ENCODE data around the gene MOSPD2. TPM values are rescaled to one million over a fixed set of nuclear protein-coding genes. Genes with fewer than 3 reads are reported as not detected.

Gene MOSPD2
- total RNA-seq, 1 donor from 2014 or later = 19.7 TPM

DNA sequence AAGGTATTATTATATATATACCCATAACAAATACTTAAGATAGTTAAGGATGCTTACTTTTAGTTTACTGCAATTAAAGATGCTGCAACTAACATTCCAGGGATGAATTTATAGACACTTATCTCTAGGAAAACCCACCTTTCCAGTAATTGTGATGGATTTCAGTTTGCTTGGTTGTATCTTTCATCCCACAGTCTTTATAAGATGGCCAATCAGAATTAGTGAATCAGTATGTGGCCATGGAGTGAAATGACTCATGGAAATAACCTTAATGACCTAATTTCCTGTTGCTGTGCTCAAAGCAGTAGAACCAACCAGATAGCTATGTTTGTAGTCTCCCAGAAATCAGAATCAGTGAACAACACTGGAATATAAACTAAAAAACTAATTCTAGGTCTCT lies 26.4 kb downstream of the MOSPD2 start:
- Mint-ChIP-seq H3K9me3 (peaks cover under 1% of the 10 kb centered on the region), H3K27ac (no peak overlapping the region), H3K4me1 (peaks cover 10% of the 10 kb centered on the region), H3K4me3 (no peak overlapping the region), H3K36me3 (ENCODE audit: low read depth) (peaks cover 36% of the 10 kb centered on the region), H3K27me3 (no peaks in the 10 kb centered on the region)
- ChIA-PET CTCF (no interaction called here), POLR2A (no interaction called here)
- ATAC-seq (ENCODE audit: low read depth) (peak; percentile 82), DNase-seq (no peak)
- intact Hi-C loops (cut with micrococcal nuclease) = loop anchor here (1.0 to 2.0 kb wide), 2 partner anchors 15 to 26 kb away; partner anchors contain the start of genes FANCB and MOSPD2
- no peak for TF ChIP-seq CTCF (IDR thresholded peaks at IDR 0.05)

GRCh38 chrX:14902537-14902936 lies 29.3 kb downstream of the MOSPD2 start:
- ChIA-PET CTCF (no interaction called here), POLR2A (no interaction called here)
- Mint-ChIP-seq H3K36me3 (ENCODE audit: low read depth) (peaks cover 27% of the 10 kb centered on the region), H3K27me3 (no peaks in the 10 kb centered on the region), H3K9me3 (peaks cover 4% of the 10 kb centered on the region), H3K27ac (no peak overlapping the region), H3K4me3 (no peak overlapping the region), H3K4me1 (peaks cover 3% of the 10 kb centered on the region)
- no peak for TF ChIP-seq CTCF (IDR thresholded peaks at IDR 0.05)
- no peak for ATAC-seq (ENCODE audit: low read depth)
- intact Hi-C loops (cut with micrococcal nuclease) = no loop called here
- DNase-seq = no peak

DNA sequence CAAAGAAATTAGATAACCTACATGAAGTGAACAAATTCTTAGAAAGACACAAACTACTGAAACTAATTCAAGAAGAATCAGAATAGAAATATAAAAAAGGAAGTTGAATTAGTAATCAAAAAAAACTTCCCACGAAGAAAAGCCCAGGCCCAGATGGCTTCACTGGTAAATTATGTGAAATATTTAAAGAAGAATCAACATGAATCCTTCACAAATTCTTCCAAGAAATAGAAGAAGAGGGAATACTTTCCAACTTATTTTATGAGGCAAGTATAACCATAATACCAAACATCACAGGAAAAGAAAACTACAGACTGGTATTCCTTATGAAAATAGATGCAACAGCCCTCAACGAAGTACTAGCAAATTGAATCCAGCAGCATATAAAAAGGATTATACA lies 30.7 kb downstream of the MOSPD2 start:
- Mint-ChIP-seq H3K4me3 (no peak overlapping the region), H3K36me3 (ENCODE audit: low read depth) (peaks cover 28% of the 10 kb centered on the region), H3K27me3 (no peaks in the 10 kb centered on the region), H3K4me1 (peaks cover 3% of the 10 kb centered on the region), H3K9me3 (peaks cover 4% of the 10 kb centered on the region), H3K27ac (no peak overlapping the region)
- intact Hi-C loops (cut with micrococcal nuclease) = no loop called here
- ChIA-PET CTCF (no interaction called here), POLR2A (no interaction called here)
- no peak for ATAC-seq (ENCODE audit: low read depth)
- TF ChIP-seq CTCF (IDR thresholded peaks at IDR 0.05) = no peak
- DNase-seq = no peak

GRCh38 chrX:14913241-14913640 lies 40.0 kb downstream of the MOSPD2 start:
- Mint-ChIP-seq H3K36me3 (ENCODE audit: low read depth) (peaks cover 60% of the 10 kb centered on the region), H3K4me1 (no peaks in the 10 kb centered on the region), H3K9me3 (no peaks in the 10 kb centered on the region), H3K4me3 (no peak overlapping the region), H3K27ac (no peak overlapping the region), H3K27me3 (no peaks in the 10 kb centered on the region)
- TF ChIP-seq CTCF (IDR thresholded peaks at IDR 0.05) = no peak
- ATAC-seq (ENCODE audit: low read depth) (no peak), DNase-seq (no peak)
- intact Hi-C loops (cut with micrococcal nuclease) = no loop called here
- ChIA-PET POLR2A (no interaction called here), CTCF (no interaction called here)

GRCh38 chrX:14915596-14915995 lies 42.4 kb downstream of the MOSPD2 start:
- CTCF ChIA-PET = no interaction called here
- H3K4me3 Mint-ChIP-seq = no peak overlapping the region
- DNase-seq = no peak
- peaks cover 65% of the 10 kb centered on the region for H3K36me3 Mint-ChIP-seq (ENCODE audit: low read depth)
- POLR2A ChIA-PET = no interaction called here
- TF ChIP-seq CTCF (IDR thresholded peaks at IDR 0.05) = no peak
- ATAC-seq (ENCODE audit: low read depth) = no peak
- H3K27me3 Mint-ChIP-seq = no peaks in the 10 kb centered on the region
- H3K4me1 Mint-ChIP-seq = no peaks in the 10 kb centered on the region
- H3K9me3 Mint-ChIP-seq = no peaks in the 10 kb centered on the region
- H3K27ac Mint-ChIP-seq = no peak overlapping the region
- intact Hi-C loops (cut with micrococcal nuclease) = no loop called here
